Upper lobe of left lung (tissue), 6 donors: ENCODE measurements around the gene AJAP1. TPM values are rescaled to one million over a fixed set of nuclear protein-coding genes. Genes with fewer than 3 reads are reported as not detected.

Source experiments
- ATAC-seq, 2 donors: fragments of 200-7000 bp; cut with Tn5 transposase; one replicate each; pipeline ENCODE4 v1.9.1; 2022; ENCODE audit warnings: mild to moderate bottlenecking in 2 of 2, moderate library complexity in 2 of 2; ENCODE audit not compliant: low FRiP score in 2 of 2
- DNase-seq, 2 donors: peaks; one replicate each; pipeline ENCODE4 v3.0.0-alpha.2; 2019 to 2020
- H3K27ac ChIP-seq, 4 donors: fragments of 200-600 bp; sonication (generic); one replicate each; pipeline ENCODE4 v1.5.1; 2016 to 2019
- H3K27me3 ChIP-seq, 4 donors: fragments of 200-600 bp; sonication (generic); one replicate each; pipeline ENCODE4 v1.5.1; 2017 to 2019
- H3K36me3 ChIP-seq, 4 donors: fragments of 200-600 bp; sonication (generic); one replicate each; pipeline ENCODE4 v1.5.1; 2016 to 2019
- H3K4me1 ChIP-seq, 4 donors: fragments of 200-600 bp; sonication (generic); one replicate each; pipeline ENCODE4 v1.5.1; 2018 to 2019
- H3K4me3 ChIP-seq, 4 donors: fragments of 200-600 bp; sonication (generic); one replicate each; pipeline ENCODE4 v1.5.1; 2017 to 2019; ENCODE audit warnings: mild to moderate bottlenecking in 2 of 4, moderate library complexity in 1 of 4
- H3K9me3 ChIP-seq, 4 donors: fragments of 200-600 bp; sonication (generic); one replicate each; pipeline ENCODE4 v1.5.1; 2018 to 2019
- EP300 ChIP-seq, 4 donors: sonication (generic); formaldehyde crosslinking; IDR thresholded peaks; one replicate each; pipeline ENCODE4 v1.5.1; 2017; ENCODE audit warnings: antibody characterized with exemption in 4 of 4, control low read depth in 2 of 4
- POLR2A ChIP-seq, 4 donors: fragments of 450-650 bp; IDR thresholded peaks; one replicate each; pipeline ENCODE4 v1.5.1; 2016 to 2017; ENCODE audit warnings: antibody characterized with exemption in 4 of 4, mild to moderate bottlenecking in 2 of 4
- POLR2AphosphoS5 ChIP-seq, 2 donors: sonication (generic); formaldehyde crosslinking; IDR thresholded peaks; one replicate each; pipeline ENCODE4 v1.5.1; 2017; ENCODE audit warnings: antibody characterized with exemption in 2 of 2
- WGBS, 2 donors: methylation state at CpG; one replicate each; pipeline ENCODE4 v1.1.5; 2017 to 2018; 5-methylcytosine and 5-hydroxymethylcytosine counted together
- total RNA-seq, 6 donors: library from RNA; depleted of rRNA in 4 of 6; stranded (reverse); fragments of >200 nt in 4 of 6; gene quantifications; one replicate each; pipeline versions ENCODE4 v1.1.0 to v1.2.1, GENCODE V29; 2016 to 2021
- TF ChIP-seq, protein P1 (sequence below), 6 experiments: fragments of 450-650 bp in 4 of 6; fragments of 200-600 bp in 2 of 6; sonication (generic) in 2 of 6; IDR thresholded peaks; one replicate each; pipeline ENCODE4 v1.5.1; 2016 to 2019; ENCODE audit warnings: antibody characterized with exemption in 6 of 6
- donor health status: DM: no; HTN: no; CAD: no; lungs with moderate emphysema.
- donor health status: DM: no; HTN: yes; CAD: no; lungs with severe emphysema.

AJAP1 gene
- total RNA-seq, 6 donors from 2014 or later = 0.54 to 4.6 (median 2.9) TPM

GRCh38 chr1:4652631-4653327, 1.6 kb upstream of the AJAP1 start:
- TF ChIP-seq POLR2AphosphoS5 (IDR thresholded peaks at IDR 0.05) (no peak), EP300 (IDR thresholded peaks at IDR 0.05) (no peak)
- TF ChIP-seq, protein P1, sequence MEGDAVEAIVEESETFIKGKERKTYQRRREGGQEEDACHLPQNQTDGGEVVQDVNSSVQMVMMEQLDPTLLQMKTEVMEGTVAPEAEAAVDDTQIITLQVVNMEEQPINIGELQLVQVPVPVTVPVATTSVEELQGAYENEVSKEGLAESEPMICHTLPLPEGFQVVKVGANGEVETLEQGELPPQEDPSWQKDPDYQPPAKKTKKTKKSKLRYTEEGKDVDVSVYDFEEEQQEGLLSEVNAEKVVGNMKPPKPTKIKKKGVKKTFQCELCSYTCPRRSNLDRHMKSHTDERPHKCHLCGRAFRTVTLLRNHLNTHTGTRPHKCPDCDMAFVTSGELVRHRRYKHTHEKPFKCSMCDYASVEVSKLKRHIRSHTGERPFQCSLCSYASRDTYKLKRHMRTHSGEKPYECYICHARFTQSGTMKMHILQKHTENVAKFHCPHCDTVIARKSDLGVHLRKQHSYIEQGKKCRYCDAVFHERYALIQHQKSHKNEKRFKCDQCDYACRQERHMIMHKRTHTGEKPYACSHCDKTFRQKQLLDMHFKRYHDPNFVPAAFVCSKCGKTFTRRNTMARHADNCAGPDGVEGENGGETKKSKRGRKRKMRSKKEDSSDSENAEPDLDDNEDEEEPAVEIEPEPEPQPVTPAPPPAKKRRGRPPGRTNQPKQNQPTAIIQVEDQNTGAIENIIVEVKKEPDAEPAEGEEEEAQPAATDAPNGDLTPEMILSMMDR (IDR thresholded peaks at IDR 0.05) = peak; percentile 79 to 95 (median 86)
- peak; percentile 73 to 86 for ATAC-seq

DNA sequence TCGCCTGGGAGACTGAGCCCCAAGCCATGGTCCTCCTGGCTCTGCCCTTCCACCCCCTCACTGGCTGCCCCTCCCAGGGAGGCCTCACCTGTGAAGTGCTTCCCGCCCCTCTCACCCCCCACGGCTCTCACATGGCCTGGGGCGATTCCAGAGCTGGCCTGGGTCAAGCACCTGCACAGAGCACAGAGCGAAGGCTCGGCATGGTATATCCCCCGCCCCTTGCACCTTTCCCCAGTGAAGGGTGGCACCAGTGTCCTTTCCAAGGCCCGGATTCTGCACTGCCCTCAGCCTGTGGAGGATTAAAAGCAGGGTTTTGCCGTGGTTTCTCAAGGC, 1.1 kb upstream of the AJAP1 start:
- H3K4me3 ChIP-seq = no peak overlapping the region
- H3K4me1 ChIP-seq = peaks cover 5 to 31% (median 11%) of the 10 kb centered on the region in 4 donors
- DNase-seq (no peak), ATAC-seq (no peak)
- no peak for TF ChIP-seq POLR2AphosphoS5 (IDR thresholded peaks at IDR 0.05)
- TF ChIP-seq, protein P1 (IDR thresholded peaks at IDR 0.05) = no peak
- no peak for TF ChIP-seq POLR2A (IDR thresholded peaks at IDR 0.05)
- TF ChIP-seq EP300 (IDR thresholded peaks at IDR 0.05) = no peak
- 25 to 39% methylated on average over 6 to 8 of the region's 9 CpGs for WGBS, 2 donors
- peaks cover 0 to 45% (median 15%) of the 10 kb centered on the region in 4 donors for H3K27me3 ChIP-seq
- H3K36me3 ChIP-seq = no peaks in the 10 kb centered on the region
- H3K27ac ChIP-seq = no peak overlapping the region
- no peaks in the 10 kb centered on the region for H3K9me3 ChIP-seq

More at GRCh38 chr1:4652631-4653327, 1.6 kb upstream of the AJAP1 start:
- peak; percentile 39 to 92 for DNase-seq
- no peaks in the 10 kb centered on the region for H3K36me3 ChIP-seq
- no peaks in the 10 kb centered on the region for H3K9me3 ChIP-seq
- 2 to 21% methylated on average over 6 to 31 of the region's 31 CpGs for WGBS, 2 donors
- H3K4me3 ChIP-seq = peak overlapping the region in 1 of 4 donors; percentile 11
- H3K27me3 ChIP-seq = peaks cover 0 to 40% (median 15%) of the 10 kb centered on the region in 4 donors
- no peak overlapping the region for H3K27ac ChIP-seq
- peaks cover 5 to 31% (median 11%) of the 10 kb centered on the region in 4 donors for H3K4me1 ChIP-seq

GRCh38 chr1:4654764-4655673, 610 bp downstream of the AJAP1 start:
- H3K4me3 ChIP-seq = peak overlapping the region in 3 of 4 donors; percentile 15 to 43 (median 21)
- ATAC-seq (no peak), DNase-seq (peak in 1 of 2 donors; percentile 83)
- H3K27me3 ChIP-seq = peaks cover 0 to 51% (median 18%) of the 10 kb centered on the region in 4 donors
- H3K27ac ChIP-seq = no peak overlapping the region
- H3K36me3 ChIP-seq = no peaks in the 10 kb centered on the region
- H3K9me3 ChIP-seq = no peaks in the 10 kb centered on the region
- H3K4me1 ChIP-seq = peaks cover 5 to 31% (median 11%) of the 10 kb centered on the region in 4 donors
- TF ChIP-seq EP300 (IDR thresholded peaks at IDR 0.05) (no peak), POLR2A (IDR thresholded peaks at IDR 0.05) (no peak), POLR2AphosphoS5 (IDR thresholded peaks at IDR 0.05) (no peak)
- TF ChIP-seq, protein P1 (IDR thresholded peaks at IDR 0.05) = no peak
- 4% methylated on average over 71 of the region's 142 CpGs; no CpG with 5 or more reads in 1 of the 2 donors for WGBS, 2 donors

GRCh38 chr1:4655674-4656532, 1.5 kb downstream of the AJAP1 start:
- peak in 1 of 2 donors; percentile 85 for DNase-seq

More at GRCh38 chr1:4655674-4656532, 1.5 kb downstream of the AJAP1 start:
- Histone ChIP-seq H3K27me3 (peaks cover 0 to 51% (median 19%) of the 10 kb centered on the region in 4 donors), H3K9me3 (no peaks in the 10 kb centered on the region), H3K4me1 (peaks cover 5 to 31% (median 11%) of the 10 kb centered on the region in 4 donors), H3K27ac (no peak overlapping the region), H3K4me3 (peak overlapping the region in 3 of 4 donors; percentile 6 to 43 (median 21)), H3K36me3 (no peaks in the 10 kb centered on the region)
- 0 to 7% methylated on average over 8 to 40 of the region's 78 CpGs for WGBS, 2 donors
- no peak for TF ChIP-seq EP300 (IDR thresholded peaks at IDR 0.05)
- TF ChIP-seq, protein P1 (IDR thresholded peaks at IDR 0.05) = peak in 5 of 6 experiments; percentile 20 to 53 (median 34)
- peak in 1 of 2 donors; percentile 49 for ATAC-seq
